ENCODE measurements around the gene UGT2B15.
"Not testable (repeated sequence)": the region's sequence is repeated elsewhere in the genome, so short reads cannot be mapped to it uniquely, and the experiment has no call there.

Gene UGT2B15

GRCh38 chr4:68670479-68670939 lies at the start of gene UGT2B15:
Gene UGT2B15 (minus strand): TSS chr4:68670652. CDS start chr4:68670618, 34 bp downstream.
- not testable (repeated sequence) for DNase-seq

GRCh38 chr4:68719075-68719473 lies 48.6 kb upstream of the UGT2B15 start:
- no peak for DNase-seq

GRCh38 chr4:68718447-68719074 lies 48.1 kb upstream of the UGT2B15 start:
- no peak for DNase-seq

- no peak for DNase-seq
Measured at GRCh38 chr4:68717999-68718398, 47.5 kb upstream of the UGT2B15 start.

- no peak for DNase-seq
Measured at GRCh38 chr4:68714400-68714799, 43.9 kb upstream of the UGT2B15 start.

GRCh38 chr4:68712207-68712606 lies 41.8 kb upstream of the UGT2B15 start:
- DNase-seq, result no peak

GRCh38 chr4:68708566-68708965 lies 38.1 kb upstream of the UGT2B15 start:
- DNase-seq, result no peak

GRCh38 chr4:68703168-68703567 lies 32.7 kb upstream of the UGT2B15 start:
- DNase-seq, result not testable (repeated sequence)

- no peak for DNase-seq
Measured at GRCh38 chr4:68700152-68700551, 29.7 kb upstream of the UGT2B15 start.

GRCh38 chr4:68693325-68694075 lies 23.0 kb upstream of the UGT2B15 start:
- DNase-seq, result no peak

- DNase-seq, result no peak
Measured at GRCh38 chr4:68691186-68691585, 20.7 kb upstream of the UGT2B15 start.

- no peak for DNase-seq
Measured at GRCh38 chr4:68683034-68683433, 12.6 kb upstream of the UGT2B15 start.

- DNase-seq, result not testable (repeated sequence)
Measured at GRCh38 chr4:68681298-68681697, 10.8 kb upstream of the UGT2B15 start.

- no peak for DNase-seq
Measured at GRCh38 chr4:68673143-68673542, 2.7 kb upstream of the UGT2B15 start.

GRCh38 chr4:68671217-68671616 lies 765 bp upstream of the UGT2B15 start:
- DNase-seq, result not testable (repeated sequence)

- not testable (repeated sequence) for DNase-seq
Measured at GRCh38 chr4:68668537-68669163, 1.8 kb downstream of the UGT2B15 start.

- DNase-seq, result not testable (repeated sequence)
Measured at GRCh38 chr4:68667551-68667950, 2.9 kb downstream of the UGT2B15 start.

- not testable (repeated sequence) for DNase-seq
Measured at GRCh38 chr4:68664721-68665120, 5.7 kb downstream of the UGT2B15 start.

- not testable (repeated sequence) for DNase-seq
Measured at GRCh38 chr4:68662836-68663574, 7.4 kb downstream of the UGT2B15 start.

GRCh38 chr4:68658672-68659071 lies 11.8 kb downstream of the UGT2B15 start:
- no peak for DNase-seq

GRCh38 chr4:68657022-68657594 lies 13.3 kb downstream of the UGT2B15 start:
- not testable (repeated sequence) for DNase-seq

- not testable (repeated sequence) for DNase-seq
Measured at GRCh38 chr4:68656445-68656973, 13.9 kb downstream of the UGT2B15 start.

Data from stimulated activated CD4-positive, alpha-beta T cell treated with anti-CD3 and anti-CD28 coated beads, Interleukin-2, amount 100 ng/mL, for 48 hours (primary cell).